Panc1 (cell line): ENCODE data around the gene ENOPH1.
"Not testable (repeated sequence)": the region's sequence is repeated elsewhere in the genome, so short reads cannot be mapped to it uniquely, and the experiment has no call there.

Experiments
- POLR2AphosphoS5 ChIP-seq: IDR thresholded peaks from 2 replicates; pipeline ENCODE4 v1.6.1; 2012; ENCODE audit warnings: mild to moderate bottlenecking, low read depth, low read length, moderate library complexity
- TCF7L2 ChIP-seq: IDR thresholded peaks from 2 replicates; pipeline ENCODE4 v1.6.1; 2011; ENCODE audit warnings: mild to moderate bottlenecking, low read depth, low read length, inconsistent platforms
- TF ChIP-seq, protein P1 (sequence below): fragments of 450-650 bp; IDR thresholded peaks from 2 replicates; pipeline ENCODE4 v1.5.1; 2017; ENCODE audit warnings: mild to moderate bottlenecking
- TF ChIP-seq, protein P2 (sequence below), 2 experiments: IDR thresholded peaks; 2 replicates each; pipeline ENCODE4 v1.6.1; 2011 to 2012; ENCODE audit warnings: low read depth in 2 of 2, control low read depth in 1 of 2, low read length in 1 of 2, mild to moderate bottlenecking in 1 of 2, moderate library complexity in 1 of 2; ENCODE audit not compliant: insufficient read depth in 1 of 2

DNA sequence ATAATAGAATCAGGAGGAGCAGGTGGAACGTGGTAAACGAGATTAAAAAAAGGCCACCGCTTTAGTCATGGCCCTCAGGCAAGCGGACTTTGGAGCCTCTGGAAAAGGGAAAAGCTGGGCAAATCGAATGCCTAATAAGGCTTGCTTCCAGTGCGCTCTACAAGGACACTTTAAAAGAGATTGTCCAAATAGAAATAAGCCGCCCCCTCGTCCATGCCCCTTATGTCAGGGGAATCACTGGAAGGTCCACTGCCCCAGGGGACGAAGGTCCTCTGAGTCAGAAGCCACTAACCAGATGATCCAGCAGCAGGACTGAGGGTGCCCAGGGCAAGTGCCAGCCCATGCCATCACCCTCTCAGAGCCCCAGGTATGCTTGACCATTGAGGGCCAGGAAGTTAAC is 47.1 kb downstream of the ENOPH1 start:
- TF ChIP-seq, protein P1, sequence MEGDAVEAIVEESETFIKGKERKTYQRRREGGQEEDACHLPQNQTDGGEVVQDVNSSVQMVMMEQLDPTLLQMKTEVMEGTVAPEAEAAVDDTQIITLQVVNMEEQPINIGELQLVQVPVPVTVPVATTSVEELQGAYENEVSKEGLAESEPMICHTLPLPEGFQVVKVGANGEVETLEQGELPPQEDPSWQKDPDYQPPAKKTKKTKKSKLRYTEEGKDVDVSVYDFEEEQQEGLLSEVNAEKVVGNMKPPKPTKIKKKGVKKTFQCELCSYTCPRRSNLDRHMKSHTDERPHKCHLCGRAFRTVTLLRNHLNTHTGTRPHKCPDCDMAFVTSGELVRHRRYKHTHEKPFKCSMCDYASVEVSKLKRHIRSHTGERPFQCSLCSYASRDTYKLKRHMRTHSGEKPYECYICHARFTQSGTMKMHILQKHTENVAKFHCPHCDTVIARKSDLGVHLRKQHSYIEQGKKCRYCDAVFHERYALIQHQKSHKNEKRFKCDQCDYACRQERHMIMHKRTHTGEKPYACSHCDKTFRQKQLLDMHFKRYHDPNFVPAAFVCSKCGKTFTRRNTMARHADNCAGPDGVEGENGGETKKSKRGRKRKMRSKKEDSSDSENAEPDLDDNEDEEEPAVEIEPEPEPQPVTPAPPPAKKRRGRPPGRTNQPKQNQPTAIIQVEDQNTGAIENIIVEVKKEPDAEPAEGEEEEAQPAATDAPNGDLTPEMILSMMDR, result not testable (repeated sequence)
- TF ChIP-seq TCF7L2, POLR2AphosphoS5: not testable (repeated sequence)
- TF ChIP-seq, protein P2, sequence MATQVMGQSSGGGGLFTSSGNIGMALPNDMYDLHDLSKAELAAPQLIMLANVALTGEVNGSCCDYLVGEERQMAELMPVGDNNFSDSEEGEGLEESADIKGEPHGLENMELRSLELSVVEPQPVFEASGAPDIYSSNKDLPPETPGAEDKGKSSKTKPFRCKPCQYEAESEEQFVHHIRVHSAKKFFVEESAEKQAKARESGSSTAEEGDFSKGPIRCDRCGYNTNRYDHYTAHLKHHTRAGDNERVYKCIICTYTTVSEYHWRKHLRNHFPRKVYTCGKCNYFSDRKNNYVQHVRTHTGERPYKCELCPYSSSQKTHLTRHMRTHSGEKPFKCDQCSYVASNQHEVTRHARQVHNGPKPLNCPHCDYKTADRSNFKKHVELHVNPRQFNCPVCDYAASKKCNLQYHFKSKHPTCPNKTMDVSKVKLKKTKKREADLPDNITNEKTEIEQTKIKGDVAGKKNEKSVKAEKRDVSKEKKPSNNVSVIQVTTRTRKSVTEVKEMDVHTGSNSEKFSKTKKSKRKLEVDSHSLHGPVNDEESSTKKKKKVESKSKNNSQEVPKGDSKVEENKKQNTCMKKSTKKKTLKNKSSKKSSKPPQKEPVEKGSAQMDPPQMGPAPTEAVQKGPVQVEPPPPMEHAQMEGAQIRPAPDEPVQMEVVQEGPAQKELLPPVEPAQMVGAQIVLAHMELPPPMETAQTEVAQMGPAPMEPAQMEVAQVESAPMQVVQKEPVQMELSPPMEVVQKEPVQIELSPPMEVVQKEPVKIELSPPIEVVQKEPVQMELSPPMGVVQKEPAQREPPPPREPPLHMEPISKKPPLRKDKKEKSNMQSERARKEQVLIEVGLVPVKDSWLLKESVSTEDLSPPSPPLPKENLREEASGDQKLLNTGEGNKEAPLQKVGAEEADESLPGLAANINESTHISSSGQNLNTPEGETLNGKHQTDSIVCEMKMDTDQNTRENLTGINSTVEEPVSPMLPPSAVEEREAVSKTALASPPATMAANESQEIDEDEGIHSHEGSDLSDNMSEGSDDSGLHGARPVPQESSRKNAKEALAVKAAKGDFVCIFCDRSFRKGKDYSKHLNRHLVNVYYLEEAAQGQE (IDR thresholded peaks at IDR 0.05; ENCODE audit: insufficient read depth in 1 of 2, low read depth in 2 of 2, low read length in 1 of 2), result not testable (repeated sequence)
